ENCODE results near the gene SPATA20.

SPATA20 gene

DNA sequence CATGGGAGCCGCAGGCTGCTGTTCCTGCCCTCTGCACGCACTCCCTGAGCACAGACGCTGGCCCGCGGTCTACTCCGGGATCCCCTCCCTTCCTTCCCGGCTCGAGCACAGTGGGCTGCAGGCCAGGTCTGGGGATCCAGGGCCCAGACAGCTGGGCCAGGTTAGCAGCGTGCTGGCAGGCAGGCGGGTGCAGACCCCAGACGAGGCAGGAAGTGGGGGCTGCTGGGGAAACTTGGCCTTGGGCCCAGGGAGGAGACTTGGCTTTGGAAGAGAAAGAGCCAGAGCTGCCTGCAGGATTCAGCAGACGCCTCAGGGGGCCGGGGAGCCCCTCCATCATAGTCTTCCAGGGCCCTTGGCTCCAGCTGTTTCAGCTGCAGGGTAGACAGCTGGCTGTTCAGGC lies 57.5 kb downstream of the SPATA20 start:
- DNase-seq: no peak

DNA sequence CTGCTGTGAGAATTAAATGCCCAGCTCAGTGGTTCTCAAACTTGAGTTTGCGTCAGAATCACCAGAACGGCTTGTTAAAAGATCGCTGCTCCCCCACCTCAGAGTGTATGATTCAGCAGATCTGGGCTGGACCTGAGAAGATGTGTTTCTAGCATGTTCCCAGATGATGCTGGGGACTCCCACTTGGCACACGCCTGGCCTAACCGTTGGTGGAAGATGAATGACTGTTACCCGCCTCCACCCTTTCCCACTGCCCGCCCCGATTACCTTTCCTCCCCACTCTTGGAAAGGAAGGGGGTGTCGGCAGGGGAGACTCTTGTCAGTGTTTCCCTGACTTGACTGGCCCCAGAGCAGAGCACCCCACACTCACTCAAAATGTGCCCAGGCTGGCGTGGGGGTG lies 58.5 kb downstream of the SPATA20 start:
- DNase-seq: no peak

Measured in GF-D8 (cell line).